Measurements from ENCODE around the gene LGALS14.

- TF ChIP-seq, protein P1, sequence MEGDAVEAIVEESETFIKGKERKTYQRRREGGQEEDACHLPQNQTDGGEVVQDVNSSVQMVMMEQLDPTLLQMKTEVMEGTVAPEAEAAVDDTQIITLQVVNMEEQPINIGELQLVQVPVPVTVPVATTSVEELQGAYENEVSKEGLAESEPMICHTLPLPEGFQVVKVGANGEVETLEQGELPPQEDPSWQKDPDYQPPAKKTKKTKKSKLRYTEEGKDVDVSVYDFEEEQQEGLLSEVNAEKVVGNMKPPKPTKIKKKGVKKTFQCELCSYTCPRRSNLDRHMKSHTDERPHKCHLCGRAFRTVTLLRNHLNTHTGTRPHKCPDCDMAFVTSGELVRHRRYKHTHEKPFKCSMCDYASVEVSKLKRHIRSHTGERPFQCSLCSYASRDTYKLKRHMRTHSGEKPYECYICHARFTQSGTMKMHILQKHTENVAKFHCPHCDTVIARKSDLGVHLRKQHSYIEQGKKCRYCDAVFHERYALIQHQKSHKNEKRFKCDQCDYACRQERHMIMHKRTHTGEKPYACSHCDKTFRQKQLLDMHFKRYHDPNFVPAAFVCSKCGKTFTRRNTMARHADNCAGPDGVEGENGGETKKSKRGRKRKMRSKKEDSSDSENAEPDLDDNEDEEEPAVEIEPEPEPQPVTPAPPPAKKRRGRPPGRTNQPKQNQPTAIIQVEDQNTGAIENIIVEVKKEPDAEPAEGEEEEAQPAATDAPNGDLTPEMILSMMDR (IDR thresholded peaks at IDR 0.05): no peak
- no peak for TF ChIP-seq POLR2A (IDR thresholded peaks at IDR 0.05)
Measured at GRCh38 chr19:39754544-39754943, 50.3 kb downstream of the LGALS14 start.

Data from Peyer's patch (tissue), 4 donors.